Rectal smooth muscle tissue (tissue), 1 donor: ENCODE results near the gene MAML1.
"Not testable (repeated sequence)": the region's sequence is repeated elsewhere in the genome, so short reads cannot be mapped to it uniquely, and the experiment has no call there.

Experiments used
- H3K27ac ChIP-seq: one replicate; pipeline ENCODE4 v1.7.0; 2013; ENCODE audit warnings: low read depth, low read length, inconsistent platforms
- H3K27me3 ChIP-seq: one replicate; pipeline ENCODE4 v1.7.0; 2013; ENCODE audit warnings: low read length; ENCODE audit not compliant: control insufficient read depth, insufficient read depth
- H3K36me3 ChIP-seq: one replicate; pipeline ENCODE4 v1.7.0; 2013; ENCODE audit warnings: low read length; ENCODE audit not compliant: control insufficient read depth, insufficient read depth
- H3K4me1 ChIP-seq: one replicate; pipeline ENCODE4 v1.7.0; 2013; ENCODE audit warnings: low read length; ENCODE audit not compliant: control insufficient read depth, insufficient read depth
- H3K4me3 ChIP-seq: one replicate; pipeline ENCODE4 v1.7.0; 2013; ENCODE audit warnings: low read length
- H3K9ac ChIP-seq: one replicate; pipeline ENCODE4 v1.7.0; 2013; ENCODE audit warnings: low read length

Gene MAML1

GRCh38 chr5:179732412-179732917 lies at the start of gene MAML1:
Gene MAML1, plus strand, starts transcription at chr5:179732822. Its CDS starts 291 bp downstream, at chr5:179733113.
- Histone ChIP-seq H3K36me3 (peaks cover 11% of the 10 kb centered on the region), H3K9ac (peak within 1 kb of the TSS; percentile 76), H3K27ac (peak within 1 kb of the TSS; percentile 87), H3K4me3 (peak within 1 kb of the TSS; percentile 86), H3K4me1 (peaks cover 13% of the 10 kb centered on the region), H3K27me3 (no peaks in the 10 kb centered on the region)

DNA sequence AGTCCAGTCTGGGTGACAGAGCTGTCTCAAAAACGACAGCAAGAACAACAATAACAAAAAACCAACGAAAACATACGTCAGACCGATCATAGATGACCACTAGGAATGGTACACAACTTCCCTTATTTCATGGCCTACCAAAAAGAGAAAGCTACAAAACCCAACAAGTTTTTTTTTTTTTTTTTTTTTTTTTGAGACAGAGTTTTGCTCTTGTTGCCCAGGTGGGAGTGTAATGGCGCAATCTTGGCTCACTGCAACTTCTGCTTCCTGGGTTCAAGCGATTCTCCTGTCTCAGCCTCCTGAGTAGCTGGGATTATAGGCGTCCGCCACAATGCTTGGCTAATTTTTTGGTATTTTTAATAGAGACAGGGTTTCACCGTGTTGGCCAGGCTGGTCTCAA lies 43.4 kb upstream of the MAML1 start:
- H3K36me3 ChIP-seq, H3K4me3 ChIP-seq, H3K9ac ChIP-seq, H3K27ac ChIP-seq, H3K27me3 ChIP-seq, H3K4me1 ChIP-seq: not testable (repeated sequence)

- Histone ChIP-seq H3K27ac (no peak overlapping the region), H3K4me3 (no peak overlapping the region), H3K9ac (no peak overlapping the region), H3K36me3 (no peaks in the 10 kb centered on the region), H3K27me3 (no peaks in the 10 kb centered on the region), H3K4me1 (peaks cover 6% of the 10 kb centered on the region)
Measured at GRCh38 chr5:179694561-179694960, 38.1 kb upstream of the MAML1 start.

DNA sequence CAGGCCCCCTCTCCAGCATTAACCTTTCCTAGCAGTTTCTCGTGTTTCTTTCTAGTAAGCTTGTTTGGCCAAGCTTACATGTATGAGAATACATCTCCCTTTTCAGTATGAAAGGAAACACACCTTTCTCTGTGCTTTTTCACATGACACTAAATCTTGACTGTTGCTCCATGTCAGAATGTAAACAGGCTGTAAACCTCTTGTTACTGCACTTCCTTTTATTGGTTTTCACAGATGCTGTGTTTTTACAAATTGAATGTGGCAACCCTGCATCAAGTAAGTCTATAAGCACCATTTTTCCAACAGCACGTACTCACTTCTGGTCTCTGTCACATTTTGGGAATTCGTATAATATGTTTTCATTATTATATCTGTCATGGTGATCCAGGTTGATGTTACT lies 36.0 kb upstream of the MAML1 start:
- H3K27me3 ChIP-seq: no peaks in the 10 kb centered on the region
- no peak overlapping the region for H3K27ac ChIP-seq
- H3K9ac ChIP-seq: no peak overlapping the region
- H3K4me3 ChIP-seq: no peak overlapping the region
- H3K4me1 ChIP-seq: peaks cover 14% of the 10 kb centered on the region
- no peaks in the 10 kb centered on the region for H3K36me3 ChIP-seq

- no peak overlapping the region for H3K4me3 ChIP-seq
Measured at GRCh38 chr5:179697108-179697507, 35.5 kb upstream of the MAML1 start.

GRCh38 chr5:179697543-179697942 lies 35.1 kb upstream of the MAML1 start:
- Histone ChIP-seq H3K4me1 (peaks cover 14% of the 10 kb centered on the region), H3K27ac (peak overlapping the region; percentile 94), H3K4me3 (peak overlapping the region; percentile 89), H3K9ac (peak overlapping the region; percentile 51)
- not testable (repeated sequence) for H3K36me3 ChIP-seq, H3K27me3 ChIP-seq

More at GRCh38 chr5:179697108-179697507, 35.5 kb upstream of the MAML1 start:
- no peak overlapping the region for H3K9ac ChIP-seq
- H3K27me3 ChIP-seq: no peaks in the 10 kb centered on the region
- no peaks in the 10 kb centered on the region for H3K36me3 ChIP-seq
- H3K27ac ChIP-seq: peak overlapping the region; percentile 94
- H3K4me1 ChIP-seq: peaks cover 14% of the 10 kb centered on the region

GRCh38 chr5:179697993-179698934 lies 34.4 kb upstream of the MAML1 start:
- Histone ChIP-seq H3K27me3 (no peaks in the 10 kb centered on the region), H3K4me1 (peaks cover 14% of the 10 kb centered on the region), H3K4me3 (peak overlapping the region; percentile 89), H3K36me3 (no peaks in the 10 kb centered on the region), H3K9ac (peak overlapping the region; percentile 51), H3K27ac (peak overlapping the region; percentile 96)

DNA sequence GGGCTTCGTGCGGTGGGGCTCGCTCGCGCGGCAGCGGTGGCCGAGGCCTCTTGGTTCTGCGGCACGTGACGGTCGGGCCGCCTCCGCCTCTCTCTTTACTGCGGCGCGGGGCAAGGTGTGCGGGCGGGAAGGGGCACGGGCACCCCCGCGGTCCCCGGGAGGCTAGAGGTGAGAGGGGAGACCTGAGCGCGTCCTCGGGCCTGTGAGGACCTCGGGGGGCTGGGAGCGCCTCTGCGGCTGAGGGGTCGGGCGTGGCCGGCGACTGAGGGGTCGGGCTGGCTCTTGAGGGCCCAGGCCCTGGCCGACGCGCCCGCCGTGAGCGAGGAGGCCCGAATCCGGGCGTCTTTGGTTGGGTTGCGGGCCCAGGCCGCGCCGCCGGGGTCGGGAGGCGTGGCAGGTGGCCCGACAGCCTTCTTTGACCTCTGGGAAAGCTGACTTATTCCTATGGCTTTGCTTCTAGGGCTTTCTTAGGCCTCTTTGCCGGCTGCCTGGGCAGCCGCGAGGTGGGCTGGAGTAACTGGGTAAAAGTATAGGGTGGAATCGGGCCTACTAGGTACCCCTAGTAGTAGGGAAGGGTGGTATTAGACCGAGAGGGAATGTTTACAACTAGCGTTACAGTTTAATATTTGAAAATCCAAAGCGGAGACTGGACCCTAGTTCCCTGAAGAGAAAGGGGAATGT lies 33.5 kb upstream of the MAML1 start, which contains the start of gene CANX:
CANX (plus strand) TSS at position 33 of the 681 bp plus-strand sequence. CDS start 6,715 bp downstream, outside the sequence.
- peaks cover 14% of the 10 kb centered on the region for H3K4me1 ChIP-seq
- no peaks in the 10 kb centered on the region for H3K36me3 ChIP-seq
- no peaks in the 10 kb centered on the region for H3K27me3 ChIP-seq
- H3K27ac ChIP-seq: peak within 1 kb of the TSS; percentile 96
- H3K4me3 ChIP-seq: peak within 1 kb of the TSS; percentile 95
- peak within 1 kb of the TSS; percentile 96 for H3K9ac ChIP-seq

DNA sequence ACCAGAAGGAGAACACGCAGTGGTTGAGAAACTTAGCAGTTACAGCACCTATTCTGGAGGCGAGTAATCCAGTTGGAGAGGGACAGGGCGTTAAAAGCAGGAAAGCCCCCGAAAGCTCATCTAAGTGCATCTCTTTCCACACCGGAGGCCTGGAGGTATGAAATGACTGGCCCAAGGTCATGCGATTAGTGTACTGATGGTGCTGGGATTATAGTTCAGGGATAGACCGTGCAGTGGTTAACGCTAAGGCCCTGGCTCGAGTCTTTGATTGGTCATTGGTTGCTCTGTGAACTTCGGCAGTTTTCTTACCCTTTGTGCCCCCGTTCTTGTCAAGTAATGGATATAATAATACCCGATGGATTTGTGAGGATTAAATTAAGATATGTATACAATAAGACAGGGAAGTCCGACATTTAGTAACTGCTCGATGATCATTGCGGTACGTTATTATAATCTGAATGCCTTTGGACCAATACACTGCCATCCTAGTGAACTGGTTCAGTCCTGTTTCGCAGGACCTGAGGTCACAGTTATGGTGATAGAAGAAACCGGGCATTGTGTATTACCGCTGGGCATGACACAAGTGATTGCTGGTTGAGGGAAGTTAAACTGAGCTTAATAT lies 32.9 kb upstream of the MAML1 start:
- Histone ChIP-seq H3K9ac (peak overlapping the region; percentile 96), H3K27me3 (no peaks in the 10 kb centered on the region), H3K27ac (peak overlapping the region; percentile 96), H3K4me1 (peaks cover 14% of the 10 kb centered on the region), H3K36me3 (no peaks in the 10 kb centered on the region), H3K4me3 (peak overlapping the region; percentile 95)

DNA sequence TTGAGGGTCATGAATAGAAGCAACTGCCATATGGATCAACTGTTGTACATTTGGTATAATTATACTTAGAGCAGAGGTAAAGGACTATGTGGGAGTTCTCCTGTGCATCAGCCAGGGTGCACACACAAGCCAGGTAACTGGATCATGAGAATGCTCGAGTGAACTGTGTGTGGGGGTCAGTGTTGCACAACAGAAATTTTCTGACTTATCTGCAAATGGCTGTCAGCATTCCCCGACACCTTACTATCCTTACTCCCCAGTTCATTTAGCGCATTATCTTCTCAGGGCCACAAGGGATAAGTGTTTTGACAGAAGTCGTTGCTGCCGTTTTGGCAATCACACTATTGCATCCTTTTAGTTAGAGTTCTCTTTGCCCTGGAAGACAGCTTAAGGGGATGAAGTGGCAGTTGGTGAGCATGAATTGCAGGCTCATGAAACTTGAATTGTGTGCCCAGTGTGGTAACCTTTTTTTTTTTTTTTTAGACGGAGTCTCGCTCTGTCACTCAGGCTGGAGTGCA lies 32.2 kb upstream of the MAML1 start:
- Histone ChIP-seq H3K9ac (no peak overlapping the region), H3K27ac (no peak overlapping the region), H3K27me3 (no peaks in the 10 kb centered on the region), H3K4me1 (peaks cover 14% of the 10 kb centered on the region), H3K36me3 (no peaks in the 10 kb centered on the region), H3K4me3 (peak overlapping the region; percentile 46)

GRCh38 chr5:179716286-179716685 lies 16.3 kb upstream of the MAML1 start:
- Histone ChIP-seq H3K4me3 (no peak overlapping the region), H3K36me3 (peaks cover 28% of the 10 kb centered on the region), H3K9ac (no peak overlapping the region), H3K27ac (no peak overlapping the region), H3K4me1 (no peaks in the 10 kb centered on the region), H3K27me3 (no peaks in the 10 kb centered on the region)

GRCh38 chr5:179720222-179720621 lies 12.4 kb upstream of the MAML1 start:
- Histone ChIP-seq H3K27me3 (no peaks in the 10 kb centered on the region), H3K27ac (no peak overlapping the region), H3K4me1 (no peaks in the 10 kb centered on the region), H3K4me3 (no peak overlapping the region), H3K36me3 (peaks cover 51% of the 10 kb centered on the region), H3K9ac (no peak overlapping the region)
